B cell (primary cell): ENCODE measurements around the gene NES. TPM values are rescaled to one million over a fixed set of nuclear protein-coding genes. Genes with fewer than 3 reads are reported as not detected.
A peak's percentile ranks its signal among the peaks of the same experiment; 100 is the strongest.

Experiments used
- ATAC-seq: fragments of 200-7000 bp; cut with Tn5 transposase; one replicate; pipeline ENCODE4 v1.10.0; 2021; ENCODE audit warnings: low read depth, mild to moderate bottlenecking, moderate number of reproducible peaks, moderate library complexity
- CTCF ChIA-PET: fragments of 350-600 bp; sonication (Branson Sonifier 250); formaldehyde crosslinking; loops from one replicate; lab custom pipeline; 2021; ENCODE audit warnings: antibody characterized with exemption, inconsistent platforms; lab: Charles Lee
- POLR2A ChIA-PET: fragments of 350-600 bp; sonication (Branson Sonifier 250); formaldehyde crosslinking; loops from one replicate; lab custom pipeline; 2021; ENCODE audit warnings: antibody characterized with exemption; lab: Charles Lee
- DNase-seq: peaks from one replicate; pipeline ENCODE4 v3.0.0; 2013
- H2AFZ ChIP-seq: 2 replicates; pipeline ENCODE4 v1.6.1; 2012; ENCODE audit warnings: mild to moderate bottlenecking, low read depth, low read length; ENCODE audit not compliant: insufficient read depth, poor library complexity, severe bottlenecking
- H3K27ac ChIP-seq, 2 donors: 1 replicate in 1 of 2; 2 replicates in 1 of 2; pipeline ENCODE4 v1.5.1; 2012 to 2013; ENCODE audit warnings: low read length in 2 of 2, mild to moderate bottlenecking in 2 of 2, moderate library complexity in 1 of 2
- H3K27me3 ChIP-seq, 4 experiments: fragments of 200-600 bp in 1 of 4; sonication (generic) in 1 of 4; replicated peaks in 1 of 4; 1 replicate in 2 of 4; 2 replicates in 2 of 4; pipeline versions ENCODE4 v1.6.1 to v1.7.0; 2013 to 2016; ENCODE audit warnings: low read length in 3 of 4, mild to moderate bottlenecking in 2 of 4, mixed read lengths in 1 of 4, moderate library complexity in 1 of 4; ENCODE audit not compliant: insufficient read depth in 4 of 4, control insufficient read depth in 3 of 4; ENCODE audit errors: control extremely low read depth in 1 of 4
- H3K36me3 ChIP-seq, 2 experiments: replicated peaks in 1 of 2; 1 replicate in 1 of 2; 2 replicates in 1 of 2; pipeline versions ENCODE4 v1.6.1 to v1.7.1; 2013; ENCODE audit warnings: low read length in 1 of 2; ENCODE audit not compliant: insufficient read depth in 2 of 2, control insufficient read depth in 1 of 2; ENCODE audit errors: control extremely low read depth in 1 of 2, extremely low read depth in 1 of 2
- H3K4me1 ChIP-seq, 2 donors: fragments of 200-600 bp in 1 of 2; sonication (generic) in 1 of 2; 1 replicate in 1 of 2; 2 replicates in 1 of 2; pipeline versions ENCODE4 v1.5.1 to v1.6.1; 2013 to 2017; ENCODE audit warnings: low read length in 2 of 2; ENCODE audit not compliant: control insufficient read depth in 2 of 2, insufficient read depth in 2 of 2
- H3K4me2 ChIP-seq: replicated peaks from 2 replicates; pipeline ENCODE3; 2012; ENCODE audit warnings: mild to moderate bottlenecking, low read depth, low read length; ENCODE audit not compliant: poor library complexity, severe bottlenecking
- H3K4me3 ChIP-seq, 5 experiments: fragments of 200-600 bp in 1 of 5; sonication (generic) in 1 of 5; 1 replicate in 3 of 5; 2 replicates in 2 of 5; pipeline versions ENCODE4 v1.5.1 to v1.7.0; 2011 to 2016; ENCODE audit warnings: low read length in 4 of 5, mild to moderate bottlenecking in 4 of 5, low read depth in 2 of 5, control low read depth in 1 of 5, moderate library complexity in 1 of 5; ENCODE audit not compliant: insufficient read depth in 1 of 5; ENCODE audit errors: control extremely low read depth in 1 of 5, extremely low read depth in 1 of 5
- H3K79me2 ChIP-seq: fragments of 200-600 bp; sonication (generic); one replicate; pipeline ENCODE4 v1.6.0; 2016; ENCODE audit warnings: low read length; ENCODE audit not compliant: control insufficient read depth, insufficient read depth
- H3K9ac ChIP-seq: fragments of 200-600 bp; sonication (generic); 2 replicates; pipeline ENCODE4 v1.6.1; 2017; ENCODE audit warnings: mild to moderate bottlenecking, low read length, moderate library complexity
- H3K9me3 ChIP-seq, 3 donors: one replicate each; pipeline versions ENCODE4 v1.6.1 to v1.7.1; 2013; ENCODE audit warnings: low read length in 2 of 3; ENCODE audit not compliant: control insufficient read depth in 2 of 3, insufficient read depth in 1 of 3; ENCODE audit errors: control extremely low read depth in 1 of 3
- H4K20me1 ChIP-seq: 2 replicates; pipeline ENCODE4 v1.6.0; 2012; ENCODE audit warnings: mild to moderate bottlenecking, low read length; ENCODE audit not compliant: insufficient read depth, control insufficient read depth, poor library complexity, severe bottlenecking
- H3K27ac Mint-ChIP-seq: one replicate; pipeline ENCODE4 v1.8.0; 2021; ENCODE audit warnings: mixed read lengths
- H3K27me3 Mint-ChIP-seq: one replicate; pipeline ENCODE4 v1.8.0; 2021; ENCODE audit warnings: mixed read lengths
- H3K4me1 Mint-ChIP-seq: one replicate; pipeline ENCODE4 v1.8.0; 2021; ENCODE audit warnings: mixed read lengths
- H3K4me3 Mint-ChIP-seq: one replicate; pipeline ENCODE4 v1.8.0; 2021; ENCODE audit warnings: mixed read lengths
- H3K9me3 Mint-ChIP-seq: one replicate; pipeline ENCODE4 v1.8.0; 2022; ENCODE audit warnings: mixed read lengths; ENCODE audit not compliant: insufficient read depth
- CTCF ChIP-seq: fragments of 200-600 bp; IDR thresholded peaks from one replicate; pipeline ENCODE4 v1.8.0; 2022; ENCODE audit warnings: antibody characterized with exemption, mild to moderate bottlenecking
- EZH2 ChIP-seq: IDR thresholded peaks from 2 replicates; pipeline ENCODE4 v1.6.1; 2012; ENCODE audit warnings: borderline replicate concordance, low read depth, mild to moderate bottlenecking, moderate library complexity, low read length; ENCODE audit not compliant: insufficient read depth, poor library complexity, severe bottlenecking
- WGBS: methylation state at CpG from one replicate; pipeline ENCODE4 v1.1.5; 2013; ENCODE audit warnings: missing lambda C conversion rate; ENCODE audit not compliant: insufficient coverage; 5-methylcytosine and 5-hydroxymethylcytosine counted together
- intact Hi-C: fragments of 100-400 bp; cut with micrococcal nuclease; formaldehyde crosslinking; loops from one replicate; pipeline ENCODE4 v1.10.0; 2022
- polyA plus RNA-seq: library from polyadenylated mRNA; depleted of rRNA; stranded (reverse); fragments of >200 nt; gene quantifications from 2 replicates; pipeline ENCODE4 v1.2.3, GENCODE V29; 2012
- total RNA-seq, 2 donors: library from RNA; stranded (reverse); fragments of 120-200 nt in 1 of 2; gene quantifications; 1 replicate in 1 of 2; 2 replicates in 1 of 2; pipeline versions ENCODE4 v1.2.3 to v1.2.4, GENCODE V29; 2013 to 2022

NES gene
- total and polyA plus RNA-seq, 2 donors (not counting 1 experiment from before 2014, with no cell fraction given): 0.05 TPM; not detected in 1

- no peak for TF ChIP-seq CTCF
- no peak for TF ChIP-seq EZH2
- Histone ChIP-seq H3K9ac (no peak overlapping the region), H4K20me1 (no peaks in the 10 kb centered on the region), H3K4me3 (no peak overlapping the region), H3K4me1 (peaks cover 9 to 35% of the 10 kb centered on the region in 2 donors), H3K27ac (no peak overlapping the region), H3K27me3 (peaks cover 0 to 52% (median 23%) of the 10 kb centered on the region in 4 experiments), H3K4me2 (no peak overlapping the region), H3K79me2 (no peaks in the 10 kb centered on the region), H2AFZ (no peak overlapping the region), H3K36me3 (no peaks in the 10 kb centered on the region), H3K9me3 (no peaks in the 10 kb centered on the region)
- DNase-seq (no peak), ATAC-seq (no peak)
- intact Hi-C loops: no loop called here
- no peak overlapping the region for H3K27ac Mint-ChIP-seq
- no peaks in the 10 kb centered on the region for H3K9me3 Mint-ChIP-seq
- H3K4me1 Mint-ChIP-seq: peaks cover 24% of the 10 kb centered on the region
- POLR2A ChIA-PET: no interaction called here
- no peak overlapping the region for H3K4me3 Mint-ChIP-seq
- no CpG with 5 or more reads among the region's 5 CpGs for WGBS
- CTCF ChIA-PET: interaction anchor here (0.7 to 2.1 kb wide), 8 partner anchors 15 to 407 kb away, joined by 3 to 10 read pairs (median 4); partner anchors contain the start of genes INSRR and NTRK1
- H3K27me3 Mint-ChIP-seq: peaks cover 38% of the 10 kb centered on the region
These were observed 7.1 kb upstream of the NES start for GRCh38 chr1:156684227-156684782.

GRCh38 chr1:156682166-156682890 lies 5.1 kb upstream of the NES start:
- peaks cover 53% of the 10 kb centered on the region for H3K27me3 Mint-ChIP-seq
- Histone ChIP-seq H3K9ac (no peak overlapping the region), H2AFZ (no peak overlapping the region), H4K20me1 (no peaks in the 10 kb centered on the region), H3K4me3 (no peak overlapping the region), H3K36me3 (no peaks in the 10 kb centered on the region), H3K4me1 (peaks cover 18 to 41% of the 10 kb centered on the region in 2 donors), H3K9me3 (peaks cover 0 to 2% (median 0%) of the 10 kb centered on the region in 3 donors), H3K27ac (no peak overlapping the region), H3K27me3 (peaks cover 0 to 64% (median 38%) of the 10 kb centered on the region in 4 experiments), H3K79me2 (no peaks in the 10 kb centered on the region), H3K4me2 (no peak overlapping the region)
- no peaks in the 10 kb centered on the region for H3K9me3 Mint-ChIP-seq
- peak; percentile 35 for DNase-seq
- no peak overlapping the region for H3K27ac Mint-ChIP-seq
- no peak for ATAC-seq
- WGBS: 17% methylated on average over 1 of the region's 5 CpGs
- H3K4me3 Mint-ChIP-seq: no peak overlapping the region
- H3K4me1 Mint-ChIP-seq: peaks cover 35% of the 10 kb centered on the region
- intact Hi-C loops: no loop called here
- POLR2A ChIA-PET: interaction anchor here (1.6 kb wide), 1 partner anchor 46 kb away, joined by 4 read pairs; the partner anchor contains the start of genes ISG20L2 and METTL25B
- no peak for TF ChIP-seq EZH2
- TF ChIP-seq CTCF: no peak
- CTCF ChIA-PET: interaction anchor here (0.5 to 8.5 kb wide), 8 partner anchors 9 to 322 kb away, joined by 3 to 102 read pairs (median 3); partner anchors contain the start of gene INSRR
